OCI-LY7 (cell line): ENCODE measurements around the gene CAMK1G. TPM values are rescaled to one million over a fixed set of nuclear protein-coding genes. Genes with fewer than 3 reads are reported as not detected.

Source experiments
- BruUV-seq: library from RNA; stranded (reverse); fragments of 400-500 nt; replicated peaks from 2 replicates; lab custom pipeline; 2021; lab: Mats Ljungman, UMichigan
- CTCF ChIA-PET: fragments of 300-600 bp; sonication (Branson Sonifier 250); formaldehyde crosslinking; loops from one replicate; lab custom pipeline; 2022; ENCODE audit warnings: antibody characterized with exemption; ENCODE audit not compliant: unreplicated experiment; lab: Charles Lee
- POLR2A ChIA-PET: fragments of 300-600 bp; sonication (Branson Sonifier 250); formaldehyde crosslinking; loops from one replicate; lab custom pipeline; 2022; ENCODE audit warnings: antibody characterized with exemption; lab: Charles Lee
- DNase-seq: peaks from one replicate; pipeline ENCODE4 v3.0.0-alpha.2; 2015; ENCODE audit warnings: low spot score
- H2AFZ ChIP-seq: fragments of 200-600 bp; sonication (generic), shearing (Covaris generic); 2 replicates; pipeline ENCODE4 v1.6.1; 2014; ENCODE audit warnings: mild to moderate bottlenecking, antibody characterized with exemption, low read length, moderate library complexity
- H3K27ac ChIP-seq: fragments of 200-600 bp; sonication (generic); 2 replicates; pipeline ENCODE4 v1.5.1; 2014; ENCODE audit warnings: mixed run types, low read depth, mild to moderate bottlenecking, moderate library complexity, low read length, inconsistent platforms; ENCODE audit not compliant: poor library complexity, severe bottlenecking
- H3K36me3 ChIP-seq: fragments of 200-600 bp; sonication (generic); 2 replicates; pipeline ENCODE4 v1.6.1; 2014; ENCODE audit warnings: mild to moderate bottlenecking, antibody characterized with exemption, low read length, moderate library complexity, mixed read lengths; ENCODE audit not compliant: insufficient read depth
- H3K4me1 ChIP-seq: fragments of 200-600 bp; sonication (generic); 2 replicates; pipeline ENCODE4 v1.5.1; 2014; ENCODE audit warnings: mild to moderate bottlenecking, low read length; ENCODE audit not compliant: insufficient read depth, poor library complexity, severe bottlenecking
- H3K4me2 ChIP-seq: fragments of 200-600 bp; sonication (generic); 2 replicates; pipeline ENCODE4 v1.6.1; 2014; ENCODE audit warnings: mild to moderate bottlenecking, low read length
- H3K4me3 ChIP-seq: fragments of 200-600 bp; sonication (generic); 2 replicates; pipeline ENCODE4 v1.5.1; 2014; ENCODE audit warnings: mild to moderate bottlenecking, low read depth, low read length; ENCODE audit not compliant: poor library complexity, severe bottlenecking
- H3K79me2 ChIP-seq: fragments of 200-600 bp; sonication (generic); 2 replicates; pipeline ENCODE4 v1.6.1; 2016; ENCODE audit warnings: low read depth, mild to moderate bottlenecking, low read length, moderate library complexity, mixed read lengths; ENCODE audit not compliant: insufficient read depth
- H3K9me2 ChIP-seq: fragments of 200-600 bp; sonication (generic); 2 replicates; pipeline ENCODE4 v1.6.1; 2016; ENCODE audit warnings: mild to moderate bottlenecking, low read length, mixed read lengths; ENCODE audit not compliant: insufficient read depth
- H3K9me3 ChIP-seq: fragments of 200-600 bp; sonication (generic); 2 replicates; pipeline ENCODE4 v1.6.1; 2014; ENCODE audit warnings: mild to moderate bottlenecking, mixed run types, low read length, mixed read lengths
- H4K20me1 ChIP-seq: fragments of 200-600 bp; sonication (generic); 2 replicates; pipeline ENCODE4 v1.6.1; 2014; ENCODE audit warnings: mild to moderate bottlenecking, antibody characterized with exemption, low read length, moderate library complexity, mixed read lengths; ENCODE audit not compliant: insufficient read depth
- CTCF ChIP-seq: fragments of 200-600 bp; sonication (generic); conservative IDR thresholded peaks from 2 replicates; pipeline ENCODE4 v1.5.1; 2014; ENCODE audit warnings: mild to moderate bottlenecking, antibody characterized with exemption, low read length, moderate library complexity, mixed read lengths
- EZH2phosphoT487 ChIP-seq: fragments of 200-600 bp; sonication (generic); IDR thresholded peaks from 2 replicates; pipeline ENCODE4 v1.6.1; 2018; ENCODE audit warnings: low read depth, borderline replicate concordance, mild to moderate bottlenecking, mixed run types, antibody characterized with exemption, low read length, moderate library complexity, mixed read lengths
- intact Hi-C: fragments of 100-400 bp; cut with micrococcal nuclease; formaldehyde crosslinking; loops from one replicate; pipeline ENCODE4 v1.10.0; 2022; ENCODE audit not compliant: unreplicated experiment
- total RNA-seq, 2 experiments: library from RNA; depleted of rRNA in 1 of 2; stranded (reverse); fragments of >200 nt in 1 of 2; shearing (Covaris generic) in 1 of 2; gene quantifications; 2 replicates each; pipeline ENCODE4 v1.2.3, GENCODE V29; 2014 to 2022

CAMK1G gene
- total RNA-seq, 2 experiments from 2014 or later, result not detected

DNA sequence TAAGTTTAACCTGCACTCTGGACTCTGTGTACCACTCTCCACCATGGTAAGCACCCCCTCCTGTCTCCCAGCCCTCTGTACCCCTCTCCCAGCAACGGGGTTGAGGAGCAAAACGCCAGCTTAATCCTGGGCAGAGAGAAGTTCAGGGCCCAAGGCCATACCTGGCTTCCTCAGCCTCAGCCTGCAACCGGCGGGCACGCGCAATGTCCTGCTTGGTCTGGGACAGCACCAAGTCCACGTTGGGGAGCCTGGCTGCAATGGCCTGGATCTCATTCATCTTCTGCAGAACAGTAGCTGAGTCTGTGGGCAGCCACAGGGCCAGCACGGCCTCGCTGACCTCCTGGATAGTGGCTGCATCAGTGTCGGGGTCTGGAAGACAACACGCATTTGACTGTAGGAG lies 34.8 kb downstream of the CAMK1G start:
- Histone ChIP-seq H3K9me2 (no peaks in the 10 kb centered on the region), H3K4me3 (no peak overlapping the region), H4K20me1 (no peaks in the 10 kb centered on the region), H3K79me2 (no peaks in the 10 kb centered on the region), H3K36me3 (no peaks in the 10 kb centered on the region), H2AFZ (no peak overlapping the region), H3K27ac (no peak overlapping the region), H3K4me1 (no peaks in the 10 kb centered on the region), H3K4me2 (no peak overlapping the region), H3K9me3 (no peaks in the 10 kb centered on the region)
- no peak for TF ChIP-seq CTCF
- no peak for TF ChIP-seq EZH2phosphoT487
- CTCF ChIA-PET, result interaction anchor here (0.6 kb wide), 1 partner anchor 8 kb away, joined by 3 read pairs; no protein-coding TSS in a partner anchor
- BruUV-seq, result no TSS peak
- POLR2A ChIA-PET, result no interaction called here
- intact Hi-C loops, result no loop called here
- DNase-seq, result no peak

GRCh38 chr1:209618756-209619420 lies 35.4 kb downstream of the CAMK1G start:
- H3K9me2 ChIP-seq, result no peaks in the 10 kb centered on the region
- BruUV-seq, result no TSS peak
- TF ChIP-seq CTCF, result no peak
- no peak for TF ChIP-seq EZH2phosphoT487
- POLR2A ChIA-PET, result no interaction called here
- no peak overlapping the region for H3K4me2 ChIP-seq
- H3K79me2 ChIP-seq, result no peaks in the 10 kb centered on the region
- no peaks in the 10 kb centered on the region for H3K4me1 ChIP-seq
- no peak for DNase-seq
- intact Hi-C loops, result no loop called here
- H4K20me1 ChIP-seq, result no peaks in the 10 kb centered on the region
- no peaks in the 10 kb centered on the region for H3K9me3 ChIP-seq
- no peak overlapping the region for H3K27ac ChIP-seq
- H2AFZ ChIP-seq, result no peak overlapping the region
- H3K36me3 ChIP-seq, result no peaks in the 10 kb centered on the region
- CTCF ChIA-PET, result no interaction called here
- no peak overlapping the region for H3K4me3 ChIP-seq

GRCh38 chr1:209619696-209620486 lies 36.4 kb downstream of the CAMK1G start:
- TF ChIP-seq EZH2phosphoT487, result no peak
- no peak for TF ChIP-seq CTCF
- Histone ChIP-seq H3K36me3 (no peaks in the 10 kb centered on the region), H2AFZ (no peak overlapping the region), H3K4me1 (no peaks in the 10 kb centered on the region), H4K20me1 (no peaks in the 10 kb centered on the region), H3K4me2 (no peak overlapping the region), H3K79me2 (no peaks in the 10 kb centered on the region), H3K9me2 (no peaks in the 10 kb centered on the region), H3K4me3 (no peak overlapping the region), H3K9me3 (no peaks in the 10 kb centered on the region), H3K27ac (no peak overlapping the region)
- no TSS peak for BruUV-seq
- intact Hi-C loops, result no loop called here
- ChIA-PET POLR2A (interaction anchor here (0.6 kb wide), 1 partner anchor 1122 kb away, joined by 4 read pairs; no protein-coding TSS in a partner anchor), CTCF (no interaction called here)
- no peak for DNase-seq
